ENCODE measurements around the gene RALGAPA1. TPM values are rescaled to one million over a fixed set of nuclear protein-coding genes. Genes with fewer than 3 reads are reported as not detected.
"Not testable (repeated sequence)": the region's sequence is repeated elsewhere in the genome, so short reads cannot be mapped to it uniquely, and the experiment has no call there.

RALGAPA1 gene
- total RNA-seq, 4 donors from 2014 or later, result 52.5 to 127 (median 67.7) TPM

DNA sequence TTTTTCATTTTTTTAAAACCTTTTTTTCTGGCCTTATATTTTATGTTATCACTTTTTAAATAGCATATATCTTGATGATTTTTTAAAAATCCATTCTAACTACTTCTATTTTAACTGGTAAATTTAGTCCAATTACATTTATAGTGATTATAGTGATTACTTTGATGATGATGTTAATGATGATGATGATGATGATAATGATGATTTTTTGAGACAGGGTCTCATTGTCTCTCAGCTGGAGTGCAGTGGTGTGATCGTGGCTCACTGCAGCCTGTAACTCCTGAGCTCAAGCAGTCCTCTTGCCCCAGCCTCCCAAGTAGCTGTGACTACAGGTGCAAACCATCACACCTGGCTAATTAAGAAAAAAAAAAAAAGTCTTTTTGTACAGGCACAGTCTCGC lies 44.1 kb upstream of the RALGAPA1 start:
- peaks cover 3% of the 10 kb centered on the region for H3K9me3 ChIP-seq
- no peak for DNase-seq (ENCODE audit: low spot score in 2 of 2)
- no peak for TF ChIP-seq POLR2A (IDR thresholded peaks at IDR 0.05)
- no peak for TF ChIP-seq POLR2AphosphoS5 (IDR thresholded peaks at IDR 0.05)
- no peak for TF ChIP-seq EP300 (IDR thresholded peaks at IDR 0.05)
- TF ChIP-seq CTCF (IDR thresholded peaks at IDR 0.05), result no peak
- no peaks in the 10 kb centered on the region for H3K27me3 ChIP-seq
- H3K36me3 ChIP-seq, result peaks cover 6% of the 10 kb centered on the region
- no peak overlapping the region for H3K27ac ChIP-seq
- 96% methylated on average over 2 of the region's 2 CpGs for WGBS
- H3K4me3 ChIP-seq, result no peak overlapping the region
- H3K4me1 ChIP-seq, result no peaks in the 10 kb centered on the region

DNA sequence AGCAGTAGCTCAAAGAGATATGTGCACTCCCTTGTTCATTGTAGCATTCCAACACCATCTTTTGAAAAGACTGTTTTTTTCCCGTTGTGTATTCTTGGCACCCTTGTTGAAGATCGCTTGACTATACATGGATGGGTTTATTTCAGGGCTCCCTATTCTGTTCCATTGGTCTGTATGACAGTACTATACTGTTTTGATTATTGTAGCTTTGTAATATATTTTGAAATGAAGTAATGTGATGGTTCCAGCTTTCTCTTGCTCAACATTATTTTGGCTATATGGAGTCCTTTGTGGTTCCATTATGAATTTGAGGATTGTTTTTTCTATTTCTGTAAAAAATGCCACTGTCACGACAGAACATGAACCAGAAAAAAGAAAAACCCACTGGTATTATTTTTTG lies 42.7 kb upstream of the RALGAPA1 start:
- no peak for DNase-seq (ENCODE audit: low spot score in 2 of 2)
- Histone ChIP-seq H3K9me3 (peaks cover 3% of the 10 kb centered on the region), H3K4me3 (no peak overlapping the region), H3K27ac (no peak overlapping the region), H3K27me3 (no peaks in the 10 kb centered on the region), H3K4me1 (no peaks in the 10 kb centered on the region), H3K36me3 (peaks cover 12% of the 10 kb centered on the region)
- WGBS, result 82% methylated on average over 3 of the region's 3 CpGs
- TF ChIP-seq POLR2AphosphoS5 (IDR thresholded peaks at IDR 0.05) (no peak), POLR2A (IDR thresholded peaks at IDR 0.05) (no peak), CTCF (IDR thresholded peaks at IDR 0.05) (no peak), EP300 (IDR thresholded peaks at IDR 0.05) (no peak)

DNA sequence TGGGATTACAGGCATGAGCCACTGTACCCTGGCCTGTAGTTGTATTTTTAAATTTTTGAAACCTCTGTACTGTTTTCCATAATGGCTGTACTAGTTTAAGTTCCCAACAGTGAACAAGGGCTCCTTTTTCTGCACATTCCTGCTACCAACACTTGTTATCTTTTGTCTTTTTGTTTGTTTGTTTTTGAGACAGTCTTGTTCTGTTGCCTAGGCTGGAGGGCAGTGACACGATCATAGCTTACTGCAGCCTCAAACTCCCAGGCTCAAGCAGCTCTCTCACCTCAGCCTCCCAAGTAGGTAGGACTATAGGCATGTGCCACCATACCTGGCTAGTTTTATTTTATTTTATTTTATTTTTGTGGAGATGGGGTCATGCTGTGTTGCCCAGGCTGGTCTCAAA lies 40.0 kb upstream of the RALGAPA1 start:
- TF ChIP-seq POLR2A (IDR thresholded peaks at IDR 0.05), result no peak
- TF ChIP-seq CTCF (IDR thresholded peaks at IDR 0.05), result no peak
- TF ChIP-seq EP300 (IDR thresholded peaks at IDR 0.05), result no peak
- TF ChIP-seq POLR2AphosphoS5 (IDR thresholded peaks at IDR 0.05), result no peak

GRCh38 chr14:35847636-35848035 lies 38.5 kb upstream of the RALGAPA1 start:
- 91% methylated on average over 2 of the region's 2 CpGs for WGBS
- H3K36me3 ChIP-seq, result peaks cover 50% of the 10 kb centered on the region
- H3K4me1 ChIP-seq, result no peaks in the 10 kb centered on the region
- H3K27ac ChIP-seq, result no peak overlapping the region
- H3K9me3 ChIP-seq, result peaks cover 6% of the 10 kb centered on the region
- no peaks in the 10 kb centered on the region for H3K27me3 ChIP-seq
- DNase-seq (ENCODE audit: low spot score in 2 of 2), result no peak
- TF ChIP-seq POLR2A (IDR thresholded peaks at IDR 0.05) (no peak), EP300 (IDR thresholded peaks at IDR 0.05) (no peak), CTCF (IDR thresholded peaks at IDR 0.05) (no peak), POLR2AphosphoS5 (IDR thresholded peaks at IDR 0.05) (no peak)
- H3K4me3 ChIP-seq, result no peak overlapping the region

More for the DNA sequence above, 40.0 kb upstream of the RALGAPA1 start:
- Histone ChIP-seq H3K36me3 (peaks cover 35% of the 10 kb centered on the region), H3K27me3 (no peaks in the 10 kb centered on the region), H3K4me1 (no peaks in the 10 kb centered on the region), H3K4me3 (no peak overlapping the region), H3K27ac (no peak overlapping the region), H3K9me3 (peaks cover 3% of the 10 kb centered on the region)
- no peak for DNase-seq (ENCODE audit: low spot score in 2 of 2)
- WGBS, result 75% methylated on average over 1 of the region's 1 CpG

- H3K9me3 ChIP-seq, result peaks cover 10% of the 10 kb centered on the region
- DNase-seq (ENCODE audit: low spot score in 2 of 2), result no peak
- 93% methylated on average over 8 of the region's 8 CpGs for WGBS
- H3K27me3 ChIP-seq, result no peaks in the 10 kb centered on the region
- H3K36me3 ChIP-seq, result peaks cover 59% of the 10 kb centered on the region
- no peak overlapping the region for H3K4me3 ChIP-seq
- no peaks in the 10 kb centered on the region for H3K4me1 ChIP-seq
- TF ChIP-seq EP300 (IDR thresholded peaks at IDR 0.05), result no peak
- no peak for TF ChIP-seq POLR2AphosphoS5 (IDR thresholded peaks at IDR 0.05)
- no peak for TF ChIP-seq POLR2A (IDR thresholded peaks at IDR 0.05)
- TF ChIP-seq CTCF (IDR thresholded peaks at IDR 0.05), result no peak
- H3K27ac ChIP-seq, result no peak overlapping the region
Observed at GRCh38 chr14:35844494-35844893, 35.4 kb upstream of the RALGAPA1 start.

DNA sequence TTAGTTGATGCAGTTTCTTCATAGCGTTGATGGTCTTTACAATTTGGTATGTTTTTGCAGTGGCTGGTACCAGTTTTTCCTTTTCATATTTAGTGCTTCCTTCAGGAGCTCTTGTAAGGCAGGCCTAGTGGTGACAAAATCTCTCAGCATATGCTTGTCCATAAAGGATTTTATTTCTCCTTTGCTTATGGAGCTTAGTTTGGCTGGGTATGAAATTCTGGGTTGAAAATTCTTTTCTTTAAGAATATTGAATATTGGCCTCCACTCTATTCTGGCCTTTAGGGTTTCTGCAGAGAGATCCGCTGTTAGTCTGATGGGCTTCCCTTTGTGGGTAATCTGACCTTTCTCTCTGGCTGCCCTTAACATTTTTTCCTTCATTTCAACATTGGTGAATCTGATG lies 33.1 kb upstream of the RALGAPA1 start:
- H3K4me1 ChIP-seq; H3K9me3 ChIP-seq; H3K4me3 ChIP-seq; DNase-seq (ENCODE audit: low spot score in 2 of 2); H3K27me3 ChIP-seq; H3K27ac ChIP-seq: not testable (repeated sequence)
- peaks cover 62% of the 10 kb centered on the region for H3K36me3 ChIP-seq
- WGBS, result 91% methylated on average over 2 of the region's 2 CpGs

DNA sequence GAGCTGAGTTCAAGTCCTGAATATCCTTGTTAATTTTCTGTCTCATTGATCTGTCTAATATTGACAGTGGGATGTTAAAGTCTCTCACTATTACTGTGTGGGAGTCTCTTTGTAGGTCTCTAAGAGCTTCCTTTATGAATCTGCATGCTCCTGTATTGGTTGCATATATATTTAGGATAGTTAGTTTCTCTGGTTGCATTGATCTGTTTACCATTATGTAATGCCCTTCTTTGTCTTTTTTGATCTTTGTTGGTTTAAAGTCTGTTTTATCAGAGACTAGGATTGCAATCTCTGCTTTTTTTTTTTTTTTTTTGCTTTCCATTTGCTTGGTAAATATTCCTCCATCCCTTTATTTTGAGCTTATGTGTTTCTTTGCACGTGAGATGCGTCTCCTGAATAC lies 32.6 kb upstream of the RALGAPA1 start:
- peaks cover 64% of the 10 kb centered on the region for H3K36me3 ChIP-seq
- H3K4me1 ChIP-seq; H3K27me3 ChIP-seq; H3K9me3 ChIP-seq; H3K27ac ChIP-seq; H3K4me3 ChIP-seq; DNase-seq (ENCODE audit: low spot score in 2 of 2): not testable (repeated sequence)
- WGBS, result 100% methylated on average over 2 of the region's 2 CpGs

Data from suprapubic skin (tissue), 4 donors.